Right hindlimb (tissue), 1 donor: Measurements from ENCODE around the gene NKD1.

ENCODE experiments used
- DNase-seq: peaks from one replicate; pipeline ENCODE4 v3.0.0-alpha.2; 2018

The NKD1 gene

GRCh38 chr16:50581845-50582244 is 33.6 kb downstream of the NKD1 start:
- DNase-seq = no peak

DNA sequence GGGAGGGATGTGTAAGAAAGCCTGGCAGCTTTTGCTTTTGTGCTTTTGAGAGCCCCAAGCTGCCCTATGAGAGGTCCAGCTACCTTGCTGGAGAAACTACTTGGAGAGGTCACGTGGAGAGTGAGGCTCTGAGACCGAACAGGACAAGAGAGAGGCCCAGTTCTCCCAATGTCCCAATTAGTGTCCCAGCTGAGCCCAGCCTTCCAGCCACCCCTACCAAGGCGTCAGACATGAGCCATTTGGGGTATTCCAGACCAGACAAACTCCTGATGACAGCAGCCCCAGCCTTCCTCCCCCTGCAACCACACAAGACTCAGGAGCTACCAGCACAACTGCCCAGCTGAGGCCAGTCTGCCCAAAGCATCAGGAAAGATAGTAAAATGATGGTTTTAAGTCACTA is 35.0 kb downstream of the NKD1 start:
- no peak for DNase-seq

DNA sequence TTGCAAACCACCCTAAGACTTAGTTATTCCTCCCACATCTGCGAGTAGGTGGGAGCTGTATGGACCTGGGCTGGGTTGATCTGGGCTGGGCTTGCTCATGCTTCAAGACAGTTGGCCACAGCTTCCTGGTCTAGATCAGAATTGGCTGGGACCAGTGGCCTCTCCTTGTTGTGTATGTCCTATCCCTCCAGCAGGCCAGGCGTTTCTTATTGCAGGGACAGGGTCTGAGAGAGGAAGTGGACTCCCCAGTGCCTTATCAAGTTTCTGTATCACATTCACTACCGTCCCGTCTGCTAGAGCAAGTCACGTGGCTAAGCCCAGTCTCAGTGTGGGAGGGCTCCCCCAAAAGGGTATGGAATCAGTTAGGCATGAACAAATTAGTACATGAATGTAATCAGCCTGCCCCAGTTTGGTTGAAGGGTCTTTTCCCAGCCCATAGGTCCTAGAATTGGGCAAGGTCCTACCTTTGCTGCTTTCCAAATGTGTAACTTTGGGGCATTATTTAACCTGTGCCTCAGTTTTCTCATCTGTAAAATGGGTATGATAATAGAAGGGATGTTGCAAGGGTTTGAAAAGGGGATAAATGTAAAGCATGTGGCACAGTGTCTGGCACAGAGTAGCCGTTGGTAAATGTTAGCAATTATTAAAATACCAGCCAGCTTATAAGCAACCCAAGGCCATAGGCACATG is 36.0 kb downstream of the NKD1 start:
- DNase-seq = no peak

DNA sequence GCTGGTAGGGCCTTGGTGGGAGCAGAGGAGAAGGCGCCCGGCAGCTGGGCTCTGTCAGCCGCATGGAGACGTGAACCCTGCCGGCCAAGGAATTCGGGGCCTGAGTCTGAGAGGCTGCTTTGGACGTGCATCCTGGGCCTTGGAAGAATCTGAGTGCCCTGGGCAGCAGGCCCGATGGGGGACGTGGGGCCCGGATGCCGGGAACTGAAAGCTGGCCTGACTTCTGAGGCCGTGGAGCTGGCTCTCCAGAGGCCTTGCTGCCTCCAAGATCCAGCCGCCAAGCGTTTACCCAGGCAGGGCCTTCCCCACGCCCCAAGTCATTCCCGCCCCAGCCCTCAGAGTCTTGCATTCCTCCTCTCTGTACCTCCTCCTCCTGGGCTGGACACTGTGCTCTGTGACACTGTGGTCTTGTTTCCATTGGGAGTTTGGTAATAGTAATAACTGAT is 37.2 kb downstream of the NKD1 start:
- DNase-seq = peak; percentile 90

DNA sequence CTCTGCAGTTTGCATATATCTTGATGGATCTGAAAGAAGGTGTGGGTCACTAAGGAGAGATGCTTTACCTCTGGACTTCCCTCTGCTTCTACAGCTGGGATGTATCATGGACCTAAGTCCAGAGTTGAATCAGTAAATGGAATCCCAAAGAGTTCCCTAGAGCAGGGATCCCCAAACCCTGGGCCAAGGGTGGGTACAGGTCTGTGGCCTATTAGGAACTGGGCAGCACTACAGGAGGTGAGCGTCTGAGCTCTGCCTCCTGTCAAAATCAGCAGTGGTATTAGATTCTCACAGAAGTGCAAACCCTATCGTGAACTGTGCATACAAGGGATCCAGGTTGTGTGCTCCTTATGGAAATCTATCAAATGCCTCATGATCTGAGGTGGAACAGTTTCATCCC is 39.3 kb downstream of the NKD1 start:
- no peak for DNase-seq

GRCh38 chr16:50588276-50588675 is 40.1 kb downstream of the NKD1 start:
- DNase-seq = no peak

GRCh38 chr16:50591209-50591608 is 43.0 kb downstream of the NKD1 start:
- DNase-seq = no peak

DNA sequence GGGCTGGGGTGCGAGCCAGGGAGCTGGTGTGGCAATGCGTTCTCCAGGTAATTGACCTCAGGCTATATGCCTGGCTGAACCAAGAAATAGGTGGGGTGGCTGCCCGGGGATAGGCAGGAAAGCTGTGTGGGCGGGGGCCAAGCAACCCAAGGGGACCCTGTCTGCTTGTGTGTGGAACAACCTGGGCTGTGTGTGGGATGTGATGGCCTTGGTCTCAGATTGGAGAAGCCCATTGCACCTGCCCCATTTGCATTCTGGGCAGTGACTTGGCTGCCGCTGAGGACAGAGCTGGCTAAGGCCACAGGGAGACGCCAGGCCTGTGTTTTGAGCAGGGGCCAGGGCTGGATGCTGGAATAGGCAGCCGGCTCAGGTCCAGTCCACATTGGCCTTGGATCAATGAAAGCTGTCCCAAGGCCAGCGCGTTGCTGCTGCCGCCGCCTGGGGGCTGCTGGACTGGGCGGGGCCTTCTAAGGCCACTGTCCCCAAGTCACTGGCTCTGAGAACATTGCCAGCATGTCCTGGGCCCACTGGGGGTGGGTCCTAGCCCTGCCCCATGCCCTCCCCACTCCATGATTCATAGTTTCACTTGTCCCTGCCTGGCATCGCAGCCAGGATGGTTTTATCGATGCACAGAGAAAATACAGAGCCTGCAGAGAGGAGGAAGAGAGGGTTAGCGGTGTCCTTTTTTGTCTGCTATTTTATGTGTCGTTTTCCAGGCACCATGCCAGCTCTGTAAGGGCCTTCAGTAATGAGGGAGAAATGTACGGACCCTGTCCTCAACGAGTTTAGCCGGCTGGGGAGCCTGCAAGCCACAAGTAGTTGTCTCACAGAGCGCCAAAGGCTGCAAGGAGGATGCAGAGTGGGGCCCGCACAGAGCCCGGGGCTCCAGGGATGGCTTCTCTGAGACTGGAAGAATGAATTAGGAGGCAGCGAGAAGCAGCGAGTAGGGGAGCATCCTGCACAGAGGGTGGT is 43.9 kb downstream of the NKD1 start:
- peak; percentile 78 for DNase-seq

GRCh38 chr16:50592996-50593395 is 44.8 kb downstream of the NKD1 start:
- no peak for DNase-seq

GRCh38 chr16:50593410-50594150 is 45.4 kb downstream of the NKD1 start:
- no peak for DNase-seq

DNA sequence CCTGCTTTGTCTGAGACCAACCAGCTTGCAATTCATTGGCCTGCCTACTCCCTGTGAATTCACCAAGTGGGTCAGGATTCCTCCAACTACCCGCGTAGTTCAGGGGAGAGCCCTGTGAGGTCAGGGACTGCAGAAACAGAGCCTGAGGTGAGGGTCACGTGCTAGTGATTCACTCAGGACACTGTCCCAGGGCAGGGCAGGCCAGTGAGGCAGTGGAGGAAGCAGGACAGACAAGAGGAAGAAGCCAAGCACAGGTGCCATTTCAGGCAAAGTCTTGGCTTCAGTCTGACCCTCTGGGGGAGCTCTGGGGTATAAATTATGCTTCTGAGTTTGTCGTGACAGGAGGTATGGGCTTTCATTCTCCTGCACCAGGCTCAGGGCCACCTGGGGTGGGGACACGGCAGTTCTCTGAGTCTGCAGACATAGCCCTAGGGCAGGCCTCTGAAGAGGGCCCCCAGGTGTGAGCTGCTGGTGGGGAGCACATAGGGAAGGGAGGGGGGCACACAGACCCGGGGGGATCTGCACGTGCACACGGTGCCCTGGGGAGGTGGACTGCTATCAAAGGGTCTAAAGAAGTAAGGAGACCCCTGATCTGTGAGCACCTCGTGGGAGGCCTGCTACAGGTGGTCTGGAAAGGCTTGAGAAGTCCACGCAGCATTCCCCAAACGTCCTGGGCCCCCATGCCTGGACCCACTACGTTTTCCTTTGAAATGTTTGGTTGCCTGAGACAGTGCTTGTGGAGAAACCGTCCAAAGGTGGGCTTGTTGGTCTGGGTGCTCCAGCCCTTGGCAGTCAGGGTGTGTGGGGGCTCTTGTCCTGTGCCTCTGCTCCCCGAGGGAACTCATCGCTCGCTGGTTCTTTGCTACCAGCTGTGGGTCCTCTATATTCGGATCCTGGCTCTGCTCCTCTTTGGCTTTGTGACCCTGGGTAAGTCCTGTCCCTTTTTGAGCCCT is 46.4 kb downstream of the NKD1 start:
- DNase-seq = no peak

- DNase-seq = no peak
Observed at GRCh38 chr16:50595859-50596258, 47.7 kb downstream of the NKD1 start.

- DNase-seq = no peak
Observed at GRCh38 chr16:50596762-50597450, 48.7 kb downstream of the NKD1 start.

DNA sequence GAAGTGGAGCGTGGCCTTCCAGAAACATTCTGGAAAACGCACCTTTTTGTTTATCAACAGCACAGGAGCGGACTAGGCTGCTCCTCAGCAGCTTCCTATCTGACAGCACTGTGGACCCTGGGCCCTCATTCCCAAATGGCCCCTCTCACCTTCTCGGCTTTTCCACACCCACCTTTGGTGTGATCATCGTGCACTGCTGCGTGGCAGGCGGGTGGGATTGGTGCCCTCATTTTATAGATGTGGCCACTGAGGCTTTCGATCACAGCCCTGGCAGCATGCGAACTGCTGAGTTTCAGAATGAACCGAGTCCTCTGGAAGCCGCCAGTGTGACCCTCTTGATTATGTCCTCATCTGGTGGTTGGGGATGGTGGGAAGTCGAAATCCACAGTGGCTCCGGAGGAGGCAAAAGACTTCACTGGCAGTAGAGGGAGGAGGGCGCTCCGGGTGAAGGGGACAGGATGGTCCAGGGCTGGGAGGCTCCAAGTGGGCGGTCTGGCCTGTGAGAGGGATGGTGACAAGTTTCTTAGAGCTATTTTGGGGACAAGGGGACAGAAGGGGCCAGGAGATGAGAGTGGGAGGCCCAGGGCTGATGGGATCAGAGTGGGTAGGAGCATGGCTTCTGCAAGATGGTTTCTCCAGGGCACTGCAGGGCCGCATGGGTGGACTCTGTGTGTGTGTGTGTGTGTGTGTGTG is 49.5 kb downstream of the NKD1 start:
- DNase-seq = no peak

- DNase-seq = peak; percentile 72
Observed at GRCh38 chr16:50598256-50598894, 50.2 kb downstream of the NKD1 start.

- no peak for DNase-seq
Observed at GRCh38 chr16:50598936-50599361, 50.8 kb downstream of the NKD1 start.

DNA sequence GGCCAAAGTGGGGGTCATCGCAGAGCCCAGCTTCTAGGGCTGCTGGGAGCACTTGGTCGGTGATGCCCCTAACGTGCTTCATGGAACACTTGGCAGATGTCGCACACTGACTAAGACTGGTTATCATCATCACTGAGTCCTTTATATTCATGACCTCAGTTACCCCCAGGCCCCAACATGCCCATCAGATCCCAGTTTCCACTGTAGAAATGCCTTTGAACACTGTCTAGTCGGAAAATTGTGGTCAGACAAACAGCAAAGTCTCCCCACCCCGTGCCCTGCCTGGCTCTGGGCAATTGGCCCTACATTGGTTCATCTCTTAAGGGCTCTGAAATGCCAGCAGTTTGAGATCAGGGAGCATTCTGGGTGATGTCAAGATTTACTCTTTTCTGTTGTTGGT is 51.3 kb downstream of the NKD1 start:
- no peak for DNase-seq

DNA sequence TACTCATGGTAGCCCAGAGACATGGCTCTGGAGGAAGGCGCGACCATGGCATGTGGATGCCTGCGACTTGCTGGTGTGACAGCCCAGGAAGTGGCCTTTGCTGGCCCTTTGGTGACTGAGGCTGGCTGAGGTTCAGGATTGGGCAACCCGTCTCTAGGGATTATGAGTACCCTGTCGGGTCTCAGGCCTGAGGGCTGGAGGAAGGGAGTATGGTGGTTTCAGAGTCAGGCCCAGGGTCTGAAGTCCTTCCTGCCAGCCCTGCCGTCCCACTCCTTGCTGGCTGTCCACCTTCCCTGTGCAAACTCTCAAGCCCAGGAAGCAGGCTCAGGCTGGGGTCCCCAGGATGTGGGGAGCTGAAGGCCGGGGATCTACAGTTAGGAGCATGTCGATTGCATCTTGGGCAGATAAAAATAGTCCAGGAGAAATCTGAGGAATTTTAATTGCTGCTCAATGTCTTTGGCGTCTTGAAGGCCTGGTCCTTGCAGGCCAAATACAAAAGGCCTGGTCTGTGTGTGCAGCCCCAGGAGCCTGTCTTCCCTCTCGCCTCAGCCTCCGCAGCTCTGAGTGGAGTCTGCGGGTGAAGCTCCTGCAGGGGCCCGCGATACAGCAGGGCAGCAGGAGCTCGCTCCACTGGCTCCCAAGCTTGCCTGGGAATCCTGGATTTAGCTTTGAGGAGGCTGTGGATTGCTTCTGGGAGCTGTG is 52.5 kb downstream of the NKD1 start:
- no peak for DNase-seq

- no peak for DNase-seq
Observed at GRCh38 chr16:50601341-50601740, 53.1 kb downstream of the NKD1 start.

DNA sequence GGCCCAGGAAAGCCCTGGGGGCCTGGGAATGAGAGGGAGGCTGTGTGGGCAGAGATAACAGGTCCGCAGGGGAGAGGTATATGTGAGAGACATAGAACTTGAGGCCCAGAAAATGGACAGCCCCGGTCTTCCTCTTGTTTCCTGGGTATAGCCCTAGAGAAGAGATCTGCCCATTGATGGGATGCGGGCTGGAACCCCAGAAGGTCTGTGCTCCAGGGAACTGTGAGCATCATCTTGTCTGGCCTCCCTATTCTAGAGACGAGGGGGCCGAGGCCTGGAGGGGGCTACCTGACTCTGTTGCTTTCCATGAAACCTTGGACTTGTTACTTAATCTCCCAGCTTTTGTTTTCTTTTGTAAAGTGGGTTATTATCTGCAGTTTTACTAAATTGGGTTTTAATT is 53.9 kb downstream of the NKD1 start:
- DNase-seq = no peak
